Testis (tissue), 3 donors: ENCODE measurements around the gene DCTN4. TPM values are rescaled to one million over a fixed set of nuclear protein-coding genes. Genes with fewer than 3 reads are reported as not detected.

Experiments used
- DNase-seq: peaks from one replicate; pipeline ENCODE4 v3.0.0-alpha.2; 2019
- H3K27ac ChIP-seq, 2 donors: fragments of 200-600 bp; sonication (generic); one replicate each; pipeline ENCODE4 v1.5.1; 2019
- H3K27me3 ChIP-seq: fragments of 200-600 bp; sonication (generic); one replicate; pipeline ENCODE4 v1.5.1; 2019
- H3K36me3 ChIP-seq: fragments of 200-600 bp; sonication (generic); one replicate; pipeline ENCODE4 v1.5.1; 2017; ENCODE audit warnings: low read depth; ENCODE audit errors: missing control alignments
- H3K4me1 ChIP-seq: fragments of 200-600 bp; sonication (generic); one replicate; pipeline ENCODE4 v1.5.1; 2019
- H3K4me3 ChIP-seq, 2 donors: fragments of 200-600 bp; sonication (generic); one replicate each; pipeline ENCODE4 v1.5.1; 2017 to 2019
- H3K9me3 ChIP-seq: fragments of 200-600 bp; sonication (generic); one replicate; pipeline ENCODE4 v1.5.1; 2017
- POLR2A ChIP-seq: fragments of 450-650 bp; IDR thresholded peaks from one replicate; pipeline ENCODE4 v1.6.1; 2017; ENCODE audit warnings: antibody characterized with exemption, mild to moderate bottlenecking, moderate library complexity
- WGBS, 2 donors: methylation state at CpG; one replicate each; pipeline ENCODE4 v1.1.5; 2018; 5-methylcytosine and 5-hydroxymethylcytosine counted together
- intact Hi-C: fragments of 100-400 bp; cut with DNase I; formaldehyde crosslinking; loops from one replicate; pipeline ENCODE4 v1.15.1; 2023; ENCODE audit warnings: low total_unique reads
- polyA plus RNA-seq: library from polyadenylated mRNA; stranded (reverse); fragments of 350-450 nt; fragmentation: Illumina TruSeq; extraction: RNeasy Lipid Tissue Mini Kit (QIAGEN cat#74804); gene quantifications from one replicate; pipeline ENCODE4 v1.2.3, GENCODE V29; 2014; ENCODE audit warnings: low read depth, low replicate concordance; ENCODE audit not compliant: insufficient read depth
- total RNA-seq, 2 donors: library from RNA; depleted of rRNA; stranded (reverse); fragments of >200 nt; gene quantifications; one replicate each; pipeline ENCODE4 v1.2.3, GENCODE V29; 2016
- TF ChIP-seq, protein P1 (sequence below), 3 experiments: fragments of 450-650 bp in 2 of 3; fragments of 200-600 bp in 1 of 3; sonication (generic) in 1 of 3; IDR thresholded peaks; one replicate each; pipeline ENCODE4 v1.5.1; 2016 to 2019; ENCODE audit warnings: antibody characterized with exemption in 3 of 3, mild to moderate bottlenecking in 2 of 3, moderate library complexity in 1 of 3

The DCTN4 gene
- total and polyA plus RNA-seq, 3 donors from 2014 or later = 55.7 to 94.0 (median 91.5) TPM

DNA sequence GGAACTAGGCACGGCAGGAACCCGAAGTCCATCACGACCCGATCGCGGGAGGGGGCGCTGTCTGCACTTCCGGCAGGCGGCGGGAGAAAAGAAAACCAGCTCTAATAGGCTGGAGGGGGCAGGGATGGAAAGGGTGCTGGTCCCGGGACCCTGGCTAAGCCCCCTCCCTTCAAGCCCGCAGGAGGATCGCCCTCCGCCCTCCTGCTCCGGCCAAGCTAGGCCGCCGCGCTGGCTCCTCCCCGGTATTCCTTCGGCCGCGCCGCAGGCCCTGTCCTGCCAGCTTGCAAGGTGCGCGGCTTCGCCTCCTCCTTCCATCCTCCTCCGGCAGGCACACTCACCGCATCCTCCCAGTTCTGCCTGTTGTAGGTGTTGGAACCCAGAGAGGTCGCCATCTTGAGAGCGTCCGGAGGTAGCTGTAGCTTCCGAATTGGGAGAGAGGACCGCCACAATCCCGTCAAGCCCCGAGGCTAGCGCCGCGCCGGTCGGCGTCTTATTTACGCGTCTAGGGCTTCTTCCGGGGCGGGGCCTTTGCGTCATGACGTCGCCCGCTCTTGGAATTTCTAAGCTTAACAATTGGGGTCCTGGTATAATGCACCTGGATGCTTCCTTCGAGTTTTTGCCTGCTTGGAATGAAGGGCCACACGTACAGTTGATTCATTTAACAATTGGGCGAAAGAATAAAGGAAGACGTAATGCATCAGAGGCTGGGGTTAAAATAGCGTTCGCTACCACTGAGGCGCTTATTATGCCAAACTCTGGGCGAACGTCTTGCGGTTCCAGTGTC lies 58.0 kb downstream of the DCTN4 start, which contains the start of gene RBM22:
TSS of gene RBM22 (minus strand) at position 469 of the 784 bp plus-strand sequence. CDS start at position 392, 77 bp downstream.
- WGBS, 2 donors = 0 to 1% methylated on average over 55 to 59 of the region's 59 CpGs
- intact Hi-C loops = no loop called here
- H3K4me3 ChIP-seq = peak within 1 kb of the TSS; percentile 98 to 99
- H3K27me3 ChIP-seq = no peaks in the 10 kb centered on the region
- peak; percentile 97 for DNase-seq
- H3K36me3 ChIP-seq = no peaks in the 10 kb centered on the region
- TF ChIP-seq POLR2A = peak; percentile 35
- TF ChIP-seq, protein P1, sequence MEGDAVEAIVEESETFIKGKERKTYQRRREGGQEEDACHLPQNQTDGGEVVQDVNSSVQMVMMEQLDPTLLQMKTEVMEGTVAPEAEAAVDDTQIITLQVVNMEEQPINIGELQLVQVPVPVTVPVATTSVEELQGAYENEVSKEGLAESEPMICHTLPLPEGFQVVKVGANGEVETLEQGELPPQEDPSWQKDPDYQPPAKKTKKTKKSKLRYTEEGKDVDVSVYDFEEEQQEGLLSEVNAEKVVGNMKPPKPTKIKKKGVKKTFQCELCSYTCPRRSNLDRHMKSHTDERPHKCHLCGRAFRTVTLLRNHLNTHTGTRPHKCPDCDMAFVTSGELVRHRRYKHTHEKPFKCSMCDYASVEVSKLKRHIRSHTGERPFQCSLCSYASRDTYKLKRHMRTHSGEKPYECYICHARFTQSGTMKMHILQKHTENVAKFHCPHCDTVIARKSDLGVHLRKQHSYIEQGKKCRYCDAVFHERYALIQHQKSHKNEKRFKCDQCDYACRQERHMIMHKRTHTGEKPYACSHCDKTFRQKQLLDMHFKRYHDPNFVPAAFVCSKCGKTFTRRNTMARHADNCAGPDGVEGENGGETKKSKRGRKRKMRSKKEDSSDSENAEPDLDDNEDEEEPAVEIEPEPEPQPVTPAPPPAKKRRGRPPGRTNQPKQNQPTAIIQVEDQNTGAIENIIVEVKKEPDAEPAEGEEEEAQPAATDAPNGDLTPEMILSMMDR (IDR thresholded peaks at IDR 0.05) = peak; percentile 44 to 51 (median 49)
- peak within 1 kb of the TSS; percentile 97 to 98 for H3K27ac ChIP-seq
- H3K4me1 ChIP-seq = no peaks in the 10 kb centered on the region
- H3K9me3 ChIP-seq = no peaks in the 10 kb centered on the region

DNA sequence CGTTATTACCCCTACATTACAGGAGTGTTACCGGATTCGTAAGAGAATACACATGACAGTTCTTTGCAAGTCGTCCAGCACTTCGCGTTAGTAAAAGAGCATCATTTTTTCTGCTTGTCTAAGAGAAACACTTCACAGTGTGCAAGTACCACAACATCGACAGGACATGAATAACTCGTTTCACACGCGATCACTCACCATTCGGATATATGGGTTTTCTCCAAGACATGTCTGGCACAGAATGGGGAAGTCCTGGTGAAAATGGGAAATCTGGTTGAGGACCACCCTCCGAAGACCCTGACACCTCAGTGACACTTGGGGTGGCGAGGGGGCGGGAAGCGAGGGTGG lies 58.6 kb downstream of the DCTN4 start:
- intact Hi-C loops = no loop called here
- no peak for DNase-seq
- TF ChIP-seq, protein P1 (IDR thresholded peaks at IDR 0.05) = no peak
- no peak for TF ChIP-seq POLR2A

DNA sequence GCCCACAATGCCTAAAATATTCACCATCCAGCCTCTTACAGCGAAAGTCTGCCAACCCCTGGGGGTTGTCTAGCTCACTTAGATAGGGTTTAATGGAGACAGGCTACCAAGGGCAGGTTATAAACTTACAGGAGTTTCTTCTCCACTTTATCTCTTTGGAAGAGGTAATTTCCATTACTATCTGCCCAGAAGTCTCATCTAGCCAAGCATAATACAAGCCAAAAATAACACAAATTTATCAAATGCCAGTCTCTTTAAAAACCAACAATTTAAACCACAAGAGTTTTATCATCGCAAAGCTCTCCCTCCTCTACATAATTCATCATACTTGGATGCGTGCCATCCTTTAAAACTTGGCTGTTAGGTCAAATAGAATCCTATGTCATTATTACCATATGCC lies 64.2 kb downstream of the DCTN4 start:
- Histone ChIP-seq H3K4me3 (no peak overlapping the region), H3K36me3 (no peaks in the 10 kb centered on the region), H3K9me3 (no peaks in the 10 kb centered on the region), H3K27me3 (no peaks in the 10 kb centered on the region), H3K4me1 (no peaks in the 10 kb centered on the region), H3K27ac (no peak overlapping the region)
- 67 to 76% methylated on average over 3 of the region's 3 CpGs for WGBS, 2 donors
- TF ChIP-seq, protein P1 (IDR thresholded peaks at IDR 0.05) = no peak
- no peak for DNase-seq
- intact Hi-C loops = no loop called here

More for the DNA sequence above, 58.6 kb downstream of the DCTN4 start:
- H3K27me3 ChIP-seq = no peaks in the 10 kb centered on the region
- peak overlapping the region; percentile 97 to 98 for H3K27ac ChIP-seq
- no peaks in the 10 kb centered on the region for H3K36me3 ChIP-seq
- WGBS, 2 donors = 1% methylated on average over 15 of the region's 15 CpGs
- H3K9me3 ChIP-seq = no peaks in the 10 kb centered on the region
- H3K4me3 ChIP-seq = peak overlapping the region; percentile 98 to 99
- no peaks in the 10 kb centered on the region for H3K4me1 ChIP-seq

DNA sequence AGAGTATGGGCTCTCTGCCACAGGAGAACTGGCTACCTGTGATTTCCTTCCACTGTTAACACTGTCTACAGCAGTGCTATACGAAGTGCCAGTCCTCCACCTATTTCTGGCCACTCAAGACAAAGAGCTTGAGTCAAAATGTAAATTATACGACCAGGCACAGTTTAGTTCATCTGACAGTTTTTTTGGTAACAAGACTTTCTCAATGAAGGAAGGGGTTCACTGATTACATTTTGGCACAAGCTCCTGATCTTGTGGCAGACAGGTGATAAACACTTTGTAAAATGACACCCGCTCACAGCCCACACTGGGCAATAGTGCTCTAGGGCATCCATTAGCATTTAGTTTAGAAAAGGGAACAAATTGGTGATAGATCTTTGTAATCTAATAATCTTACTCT lies 66.5 kb downstream of the DCTN4 start:
- 90 to 94% methylated on average over 3 of the region's 3 CpGs for WGBS, 2 donors

More for the DNA sequence above, 66.5 kb downstream of the DCTN4 start:
- Histone ChIP-seq H3K4me3 (no peak overlapping the region), H3K36me3 (no peaks in the 10 kb centered on the region), H3K27me3 (no peaks in the 10 kb centered on the region), H3K27ac (no peak overlapping the region), H3K9me3 (no peaks in the 10 kb centered on the region), H3K4me1 (no peaks in the 10 kb centered on the region)
- no peak for TF ChIP-seq POLR2A
- TF ChIP-seq, protein P1 (IDR thresholded peaks at IDR 0.05) = no peak
- no peak for DNase-seq
- intact Hi-C loops = no loop called here
